Measurements from ENCODE around the gene LBR.

DNA sequence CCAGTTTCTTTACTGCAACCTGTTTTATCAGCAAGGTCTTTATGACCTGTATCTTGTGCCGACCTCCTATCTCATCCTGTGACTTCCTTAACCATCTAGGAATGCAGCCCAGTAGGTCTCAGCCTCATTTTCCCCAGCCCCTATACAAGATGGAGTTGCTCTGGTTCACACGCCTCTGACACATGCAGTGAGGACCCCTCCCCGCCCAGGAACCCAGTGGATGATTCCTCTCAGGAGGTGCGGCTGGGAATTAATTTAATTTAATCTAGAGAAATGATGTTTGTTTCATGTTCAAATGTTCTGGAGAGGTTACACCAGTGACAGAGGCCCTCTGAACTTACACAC is 39.0 kb upstream of the LBR start:
- TF ChIP-seq, protein P1, sequence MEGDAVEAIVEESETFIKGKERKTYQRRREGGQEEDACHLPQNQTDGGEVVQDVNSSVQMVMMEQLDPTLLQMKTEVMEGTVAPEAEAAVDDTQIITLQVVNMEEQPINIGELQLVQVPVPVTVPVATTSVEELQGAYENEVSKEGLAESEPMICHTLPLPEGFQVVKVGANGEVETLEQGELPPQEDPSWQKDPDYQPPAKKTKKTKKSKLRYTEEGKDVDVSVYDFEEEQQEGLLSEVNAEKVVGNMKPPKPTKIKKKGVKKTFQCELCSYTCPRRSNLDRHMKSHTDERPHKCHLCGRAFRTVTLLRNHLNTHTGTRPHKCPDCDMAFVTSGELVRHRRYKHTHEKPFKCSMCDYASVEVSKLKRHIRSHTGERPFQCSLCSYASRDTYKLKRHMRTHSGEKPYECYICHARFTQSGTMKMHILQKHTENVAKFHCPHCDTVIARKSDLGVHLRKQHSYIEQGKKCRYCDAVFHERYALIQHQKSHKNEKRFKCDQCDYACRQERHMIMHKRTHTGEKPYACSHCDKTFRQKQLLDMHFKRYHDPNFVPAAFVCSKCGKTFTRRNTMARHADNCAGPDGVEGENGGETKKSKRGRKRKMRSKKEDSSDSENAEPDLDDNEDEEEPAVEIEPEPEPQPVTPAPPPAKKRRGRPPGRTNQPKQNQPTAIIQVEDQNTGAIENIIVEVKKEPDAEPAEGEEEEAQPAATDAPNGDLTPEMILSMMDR (conservative IDR thresholded peaks at IDR 0.05), result no peak
- no peak for TF ChIP-seq ZFX (IDR thresholded peaks at IDR 0.05)

All from C4-2B (cell line).